DOHH2 (cell line): ENCODE results near the gene KTI12.

ENCODE experiments used
- EZH2phosphoT487 ChIP-seq: fragments of 200-600 bp; sonication (generic); IDR thresholded peaks from 2 replicates; pipeline ENCODE4 v1.6.1; 2017; ENCODE audit warnings: borderline replicate concordance, mild to moderate bottlenecking, antibody characterized with exemption, low read length, moderate library complexity, mixed read lengths
- TF ChIP-seq, protein P1 (sequence below): fragments of 200-600 bp; sonication (generic); IDR thresholded peaks from one replicate; pipeline ENCODE4 v1.5.1; 2014; ENCODE audit warnings: antibody characterized with exemption, mild to moderate bottlenecking, low read depth, low read length; ENCODE audit not compliant: poor library complexity, severe bottlenecking

DNA sequence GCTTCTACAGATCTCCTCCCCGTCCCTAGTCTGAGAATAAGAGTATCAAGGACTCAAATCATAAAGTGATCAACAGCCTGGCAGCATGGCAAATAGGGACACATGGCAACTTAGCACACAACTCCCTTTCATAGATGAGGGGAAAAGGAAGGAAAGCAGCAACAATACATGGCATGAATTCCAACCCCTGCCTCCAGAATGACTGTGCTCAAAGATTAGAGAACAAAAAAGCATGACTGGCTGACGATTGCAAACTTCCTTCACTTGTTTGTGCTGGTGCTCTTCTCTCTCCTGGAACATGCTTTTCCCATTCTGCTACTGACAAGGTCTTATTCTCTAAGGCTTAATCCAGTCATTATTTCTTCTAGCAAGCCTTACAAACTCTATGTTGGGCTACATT lies 11.5 kb downstream of the KTI12 start:
- TF ChIP-seq EZH2phosphoT487 = no peak
- TF ChIP-seq, protein P1, sequence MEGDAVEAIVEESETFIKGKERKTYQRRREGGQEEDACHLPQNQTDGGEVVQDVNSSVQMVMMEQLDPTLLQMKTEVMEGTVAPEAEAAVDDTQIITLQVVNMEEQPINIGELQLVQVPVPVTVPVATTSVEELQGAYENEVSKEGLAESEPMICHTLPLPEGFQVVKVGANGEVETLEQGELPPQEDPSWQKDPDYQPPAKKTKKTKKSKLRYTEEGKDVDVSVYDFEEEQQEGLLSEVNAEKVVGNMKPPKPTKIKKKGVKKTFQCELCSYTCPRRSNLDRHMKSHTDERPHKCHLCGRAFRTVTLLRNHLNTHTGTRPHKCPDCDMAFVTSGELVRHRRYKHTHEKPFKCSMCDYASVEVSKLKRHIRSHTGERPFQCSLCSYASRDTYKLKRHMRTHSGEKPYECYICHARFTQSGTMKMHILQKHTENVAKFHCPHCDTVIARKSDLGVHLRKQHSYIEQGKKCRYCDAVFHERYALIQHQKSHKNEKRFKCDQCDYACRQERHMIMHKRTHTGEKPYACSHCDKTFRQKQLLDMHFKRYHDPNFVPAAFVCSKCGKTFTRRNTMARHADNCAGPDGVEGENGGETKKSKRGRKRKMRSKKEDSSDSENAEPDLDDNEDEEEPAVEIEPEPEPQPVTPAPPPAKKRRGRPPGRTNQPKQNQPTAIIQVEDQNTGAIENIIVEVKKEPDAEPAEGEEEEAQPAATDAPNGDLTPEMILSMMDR = no peak
